Nephron progenitor cell (in vitro differentiated cells): ENCODE data around the gene C1orf87.
A peak's percentile ranks its signal among the peaks of the same experiment; 100 is the strongest.

ENCODE experiments used
- DNase-seq: peaks from one replicate; pipeline ENCODE4 v3.0.0; 2021
- H3K27ac Mint-ChIP-seq: 2 replicates; pipeline ENCODE4 v1.8.0; 2021; ENCODE audit warnings: mild to moderate bottlenecking, moderate library complexity, mixed read lengths
- H3K27me3 Mint-ChIP-seq: 2 replicates; pipeline ENCODE4 v1.8.0; 2021; ENCODE audit warnings: mild to moderate bottlenecking, low read depth, mixed read lengths; ENCODE audit not compliant: poor library complexity
- H3K36me3 Mint-ChIP-seq: 2 replicates; pipeline ENCODE4 v1.8.0; 2021; ENCODE audit warnings: low read depth, mixed read lengths
- H3K4me1 Mint-ChIP-seq: 2 replicates; pipeline ENCODE4 v1.8.0; 2021; ENCODE audit warnings: mixed read lengths
- H3K4me3 Mint-ChIP-seq: 2 replicates; pipeline ENCODE4 v1.8.0; 2021; ENCODE audit warnings: mild to moderate bottlenecking, moderate library complexity, mixed read lengths
- H3K9me3 Mint-ChIP-seq: 2 replicates; pipeline ENCODE4 v1.8.0; 2021; ENCODE audit warnings: mild to moderate bottlenecking, moderate library complexity, mixed read lengths
- CTCF ChIP-seq: fragments of 200-600 bp; sonication (generic); IDR thresholded peaks from 2 replicates; pipeline ENCODE4 v1.5.0; 2021; ENCODE audit warnings: antibody characterized with exemption

The C1orf87 gene

GRCh38 chr1:60073605-60074278 is at the start of gene C1orf87:
Gene C1orf87 (minus strand): TSS chr1:60073770. CDS start chr1:60072643, 1,127 bp downstream.
- peak; percentile 26 for DNase-seq
- no peaks in the 10 kb centered on the region for H3K36me3 Mint-ChIP-seq
- no peak for TF ChIP-seq CTCF
- H3K4me3 Mint-ChIP-seq: peak within 1 kb of the TSS; percentile 60
- H3K4me1 Mint-ChIP-seq: peaks cover 15% of the 10 kb centered on the region
- H3K27me3 Mint-ChIP-seq: peaks cover 54% of the 10 kb centered on the region
- no peak within 1 kb of the TSS for H3K27ac Mint-ChIP-seq
- no peaks in the 10 kb centered on the region for H3K9me3 Mint-ChIP-seq

- H3K4me3 Mint-ChIP-seq: no peak overlapping the region
- H3K4me1 Mint-ChIP-seq: peaks cover 14% of the 10 kb centered on the region
- no peak overlapping the region for H3K27ac Mint-ChIP-seq
- H3K36me3 Mint-ChIP-seq: no peaks in the 10 kb centered on the region
- DNase-seq: no peak
- TF ChIP-seq CTCF: no peak
- H3K27me3 Mint-ChIP-seq: no peaks in the 10 kb centered on the region
- no peaks in the 10 kb centered on the region for H3K9me3 Mint-ChIP-seq
Measured at GRCh38 chr1:60118085-60118484, 44.5 kb upstream of the C1orf87 start.

- DNase-seq: peak; percentile 4
- H3K27ac Mint-ChIP-seq: peak overlapping the region; percentile 11
- no peak overlapping the region for H3K4me3 Mint-ChIP-seq
- H3K9me3 Mint-ChIP-seq: no peaks in the 10 kb centered on the region
- H3K4me1 Mint-ChIP-seq: peaks cover 14% of the 10 kb centered on the region
- H3K36me3 Mint-ChIP-seq: no peaks in the 10 kb centered on the region
- H3K27me3 Mint-ChIP-seq: no peaks in the 10 kb centered on the region
- no peak for TF ChIP-seq CTCF
Measured at GRCh38 chr1:60114745-60115318, 41.3 kb upstream of the C1orf87 start.

GRCh38 chr1:60113596-60113995 is 40.0 kb upstream of the C1orf87 start:
- Mint-ChIP-seq H3K36me3 (no peaks in the 10 kb centered on the region), H3K27me3 (no peaks in the 10 kb centered on the region), H3K4me3 (no peak overlapping the region), H3K9me3 (no peaks in the 10 kb centered on the region), H3K27ac (no peak overlapping the region), H3K4me1 (peaks cover 14% of the 10 kb centered on the region)
- TF ChIP-seq CTCF: no peak
- DNase-seq: no peak

- no peak for DNase-seq
Measured at GRCh38 chr1:60113028-60113427, 39.5 kb upstream of the C1orf87 start.

More at GRCh38 chr1:60113028-60113427, 39.5 kb upstream of the C1orf87 start:
- no peak for TF ChIP-seq CTCF
- Mint-ChIP-seq H3K27me3 (no peaks in the 10 kb centered on the region), H3K36me3 (no peaks in the 10 kb centered on the region), H3K9me3 (no peaks in the 10 kb centered on the region), H3K4me1 (peaks cover 14% of the 10 kb centered on the region), H3K27ac (no peak overlapping the region), H3K4me3 (no peak overlapping the region)
